Transverse colon (tissue), 4 donors: Measurements from ENCODE around the gene LRRN3.
"Not testable (repeated sequence)": the region's sequence is repeated elsewhere in the genome, so short reads cannot be mapped to it uniquely, and the experiment has no call there.

ENCODE experiments used
- CTCF ChIP-seq, 5 experiments: fragments of 200-600 bp in 3 of 5; fragments of 450-650 bp in 2 of 5; sonication (generic) in 3 of 5; IDR thresholded peaks; 1 replicate in 2 of 5; 2 replicates in 3 of 5; pipeline ENCODE4 v1.5.1; 2016 to 2017; ENCODE audit warnings: antibody characterized with exemption in 5 of 5, inconsistent platforms in 3 of 5, mild to moderate bottlenecking in 2 of 5, moderate library complexity in 1 of 5
- POLR2A ChIP-seq: fragments of 450-650 bp; IDR thresholded peaks from one replicate; pipeline ENCODE4 v1.6.1; 2016; ENCODE audit warnings: antibody characterized with exemption, mild to moderate bottlenecking, moderate library complexity
- POLR2AphosphoS5 ChIP-seq, 3 donors: sonication (generic); formaldehyde crosslinking; IDR thresholded peaks; one replicate each; pipeline ENCODE4 v1.6.1; 2016; ENCODE audit warnings: antibody characterized with exemption in 3 of 3

- not testable (repeated sequence) for TF ChIP-seq POLR2A; CTCF (IDR thresholded peaks at IDR 0.05); POLR2AphosphoS5 (IDR thresholded peaks at IDR 0.05)
Measured at GRCh38 chr7:111072658-111073057, 18.3 kb upstream of the LRRN3 start.
